HL-60 (cell line): Measurements from ENCODE around the gene DNAJC18.

Source experiments
- CTCF ChIP-seq: IDR thresholded peaks from one replicate; pipeline ENCODE4 v1.5.1; 2011; ENCODE audit warnings: low read length, control low read depth, inconsistent platforms; ENCODE audit not compliant: insufficient read depth
- POLR2AphosphoS5 ChIP-seq: IDR thresholded peaks from 2 replicates; pipeline ENCODE4 v1.6.1; 2012; ENCODE audit warnings: low read depth
- REST ChIP-seq: IDR thresholded peaks from 2 replicates; pipeline ENCODE4 v1.6.1; 2012; ENCODE audit warnings: low read depth; ENCODE audit not compliant: insufficient replicate concordance

GRCh38 chr5:139371482-139372435 lies 67.6 kb downstream of the DNAJC18 start:
- TF ChIP-seq CTCF (no peak), POLR2AphosphoS5 (no peak), REST (no peak)
